Parathyroid adenoma (tissue), 2 donors: ENCODE data around the gene WFS1.

Experiments used
- H2AFZ ChIP-seq: fragments of 300-600 bp; sonication (generic); one replicate; pipeline ENCODE4 v1.7.0; 2017; ENCODE audit warnings: antibody characterized with exemption, mild to moderate bottlenecking
- H3K27ac ChIP-seq: fragments of 300-600 bp; sonication (generic); one replicate; pipeline ENCODE4 v1.7.0; 2017
- H3K27me3 ChIP-seq: fragments of 300-600 bp; sonication (generic); one replicate; pipeline ENCODE4 v1.7.0; 2017; ENCODE audit warnings: low read length; ENCODE audit not compliant: control insufficient read depth, insufficient read depth
- H3K36me3 ChIP-seq: fragments of 300-600 bp; sonication (generic); one replicate; pipeline ENCODE4 v1.7.0; 2017; ENCODE audit warnings: low read length; ENCODE audit not compliant: control insufficient read depth, insufficient read depth
- H3K4me1 ChIP-seq: fragments of 300-600 bp; sonication (generic); one replicate; pipeline ENCODE4 v1.7.0; 2017; ENCODE audit warnings: control low read depth
- H3K4me2 ChIP-seq: fragments of 300-600 bp; sonication (generic); one replicate; pipeline ENCODE4 v1.7.0; 2017; ENCODE audit warnings: low read length
- H3K4me3 ChIP-seq: fragments of 300-600 bp; sonication (generic); one replicate; pipeline ENCODE4 v1.7.0; 2017; ENCODE audit warnings: low read depth, low read length
- H3K79me2 ChIP-seq: fragments of 300-600 bp; sonication (generic); one replicate; pipeline ENCODE4 v1.7.0; 2017; ENCODE audit warnings: control low read depth
- H3K9ac ChIP-seq: fragments of 300-600 bp; sonication (generic); one replicate; pipeline ENCODE4 v1.7.0; 2017; ENCODE audit warnings: mild to moderate bottlenecking
- H3K9me3 ChIP-seq: fragments of 300-600 bp; sonication (generic); one replicate; pipeline ENCODE4 v1.7.0; 2017; ENCODE audit warnings: low read length; ENCODE audit not compliant: control insufficient read depth
- CTCF ChIP-seq: fragments of 300-600 bp; sonication (generic); IDR thresholded peaks from one replicate; pipeline ENCODE4 v1.7.0; 2017; ENCODE audit warnings: antibody characterized with exemption, mild to moderate bottlenecking
- donor health status: primary hyperparathyroidism.

Gene WFS1

GRCh38 chr4:6348408-6348807 is 78.8 kb downstream of the WFS1 start:
- Histone ChIP-seq H3K27ac (no peak overlapping the region), H3K9ac (no peak overlapping the region), H3K79me2 (no peaks in the 10 kb centered on the region), H3K4me3 (no peak overlapping the region), H3K9me3 (no peaks in the 10 kb centered on the region), H3K27me3 (no peaks in the 10 kb centered on the region), H2AFZ (no peak overlapping the region), H3K36me3 (no peaks in the 10 kb centered on the region), H3K4me1 (no peaks in the 10 kb centered on the region), H3K4me2 (no peak overlapping the region)
- no peak for TF ChIP-seq CTCF

DNA sequence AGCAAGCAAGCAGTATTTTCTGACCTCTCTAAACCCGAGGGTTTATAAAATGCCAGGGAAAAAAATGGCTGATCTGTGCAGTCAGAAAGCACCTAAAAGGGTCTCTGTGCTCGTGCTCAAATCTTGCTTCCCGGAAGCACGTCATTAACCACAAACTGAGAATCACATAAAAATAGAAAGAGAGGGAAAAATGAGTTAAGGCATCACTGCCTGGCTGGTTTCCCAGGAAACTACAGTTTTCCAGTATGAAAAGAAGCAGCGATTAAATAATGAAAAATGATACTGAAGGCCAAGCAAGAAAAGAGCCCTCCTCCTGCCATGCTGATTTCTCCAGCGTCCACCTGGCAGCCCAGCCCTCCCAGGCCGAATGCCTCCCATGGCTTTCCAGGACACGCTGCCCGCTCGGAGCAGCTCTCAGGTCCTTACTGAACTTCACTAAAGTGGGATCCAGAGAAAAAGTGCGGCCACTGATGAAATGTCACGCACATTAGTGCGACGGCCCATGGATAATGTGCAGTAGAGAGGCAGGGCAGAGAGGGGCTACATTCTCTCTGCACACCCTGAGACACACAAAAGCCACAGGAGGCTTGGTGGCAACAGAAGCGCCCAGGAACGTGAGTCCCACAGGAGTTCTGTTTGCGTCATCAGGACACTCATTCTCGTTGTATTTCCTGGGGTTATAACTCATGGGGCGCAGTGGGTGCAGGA is 80.4 kb downstream of the WFS1 start:
- Histone ChIP-seq H3K27ac (no peak overlapping the region), H3K9me3 (no peaks in the 10 kb centered on the region), H3K4me2 (no peak overlapping the region), H3K36me3 (no peaks in the 10 kb centered on the region), H3K4me3 (no peak overlapping the region), H3K4me1 (no peaks in the 10 kb centered on the region), H2AFZ (no peak overlapping the region), H3K9ac (no peak overlapping the region), H3K79me2 (no peaks in the 10 kb centered on the region), H3K27me3 (no peaks in the 10 kb centered on the region)
- no peak for TF ChIP-seq CTCF

DNA sequence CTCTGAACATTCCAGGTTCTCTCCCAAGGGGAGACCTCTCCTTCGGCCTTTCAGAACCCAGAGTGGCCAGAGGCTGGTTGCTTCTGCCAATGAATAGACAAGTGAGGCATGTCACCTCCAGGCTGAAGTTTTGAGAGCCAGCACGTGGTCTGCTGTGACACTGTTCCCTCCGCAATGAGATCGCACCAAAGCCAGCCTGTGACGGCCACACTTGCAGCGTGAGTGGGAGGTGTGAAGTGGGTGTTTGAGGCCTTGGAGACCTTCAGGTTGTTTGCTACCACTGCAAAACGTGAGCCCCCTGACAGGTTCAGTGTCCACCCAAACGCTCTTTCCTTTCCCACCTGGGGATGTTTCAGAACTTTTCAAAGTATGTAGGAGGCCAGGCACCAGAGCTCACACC is 81.0 kb downstream of the WFS1 start:
- H3K27ac ChIP-seq: no peak overlapping the region
- H3K4me1 ChIP-seq: no peaks in the 10 kb centered on the region

DNA sequence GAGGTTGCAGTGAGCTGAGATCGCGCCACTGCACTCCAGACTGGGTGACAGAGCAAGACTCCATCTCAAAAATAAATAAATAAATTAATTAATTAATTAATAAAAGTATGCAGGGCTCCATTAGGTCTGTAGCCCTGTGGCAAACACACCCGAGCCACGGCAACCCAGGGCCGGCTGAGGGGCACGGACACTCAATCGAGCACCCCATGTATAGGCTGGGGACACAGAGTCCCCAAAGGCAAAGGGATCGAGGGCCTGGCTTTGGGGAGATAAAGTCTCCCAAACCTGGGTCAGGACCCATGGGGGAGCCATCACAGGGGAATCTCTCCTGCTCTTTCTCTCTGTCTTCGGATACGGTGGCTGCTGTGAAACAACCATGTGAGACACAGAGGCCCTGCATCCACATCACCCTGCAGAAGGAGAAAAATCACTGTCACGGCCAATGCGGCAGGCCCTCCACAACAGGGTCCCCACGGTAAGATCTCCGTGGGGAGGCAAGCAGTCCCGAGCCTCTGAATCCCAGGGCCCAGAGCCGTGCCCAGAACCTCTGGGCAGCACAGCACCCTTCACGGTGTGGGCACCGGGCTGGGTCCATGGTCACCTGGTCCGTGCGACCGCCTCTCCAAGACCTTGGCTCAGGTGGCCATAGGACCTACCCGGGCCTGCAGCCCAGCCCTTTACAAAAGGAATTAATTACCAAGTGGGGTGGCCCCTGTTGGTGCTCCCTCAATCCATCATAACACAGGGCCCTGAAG is 81.8 kb downstream of the WFS1 start:
- no peaks in the 10 kb centered on the region for H3K9me3 ChIP-seq
- no peak overlapping the region for H3K4me2 ChIP-seq
- H3K9ac ChIP-seq: no peak overlapping the region
- H2AFZ ChIP-seq: no peak overlapping the region
- no peak overlapping the region for H3K27ac ChIP-seq
- H3K27me3 ChIP-seq: no peaks in the 10 kb centered on the region
- H3K79me2 ChIP-seq: no peaks in the 10 kb centered on the region
- no peaks in the 10 kb centered on the region for H3K36me3 ChIP-seq
- no peaks in the 10 kb centered on the region for H3K4me1 ChIP-seq
- no peak overlapping the region for H3K4me3 ChIP-seq
- TF ChIP-seq CTCF: no peak

More for the DNA sequence above, 81.0 kb downstream of the WFS1 start:
- H3K4me3 ChIP-seq: no peak overlapping the region
- no peak overlapping the region for H2AFZ ChIP-seq
- no peaks in the 10 kb centered on the region for H3K9me3 ChIP-seq
- H3K9ac ChIP-seq: no peak overlapping the region
- no peak for TF ChIP-seq CTCF
- no peaks in the 10 kb centered on the region for H3K27me3 ChIP-seq
- no peak overlapping the region for H3K4me2 ChIP-seq
- H3K79me2 ChIP-seq: no peaks in the 10 kb centered on the region
- H3K36me3 ChIP-seq: no peaks in the 10 kb centered on the region
